GM23338 (cell line): ENCODE data around the gene KIAA0040. TPM values are rescaled to one million over a fixed set of nuclear protein-coding genes. Genes with fewer than 3 reads are reported as not detected.

Experiments used
- ATAC-seq: fragments of 200-7000 bp; cut with Tn5 transposase; 3 replicates; pipeline ENCODE4 v1.9.1; 2020
- DNase-seq: peaks from one replicate; pipeline ENCODE4 v3.0.0-alpha.2; 2015; ENCODE audit warnings: low spot score
- H2AFZ ChIP-seq: fragments of 200-600 bp; sonication (generic); 2 replicates; pipeline ENCODE4 v1.8.0; 2016; ENCODE audit warnings: antibody characterized with exemption, mild to moderate bottlenecking, moderate library complexity
- H3F3A ChIP-seq: fragments of 200-600 bp; sonication (generic); replicated peaks from 2 replicates; pipeline ENCODE4 v1.8.0; 2017; ENCODE audit warnings: antibody characterized with exemption, mixed run types, low read depth
- H3K27ac ChIP-seq: fragments of 200-600 bp; sonication (generic); 2 replicates; pipeline ENCODE4 v1.6.1; 2016; ENCODE audit warnings: low read depth
- H3K27me3 ChIP-seq: fragments of 200-600 bp; sonication (generic); 2 replicates; pipeline ENCODE4 v1.8.0; 2016; ENCODE audit warnings: mild to moderate bottlenecking, mixed run types, moderate library complexity; ENCODE audit not compliant: insufficient read depth
- H3K36me3 ChIP-seq: fragments of 200-600 bp; sonication (generic); 2 replicates; pipeline ENCODE4 v1.8.0; 2016; ENCODE audit warnings: mild to moderate bottlenecking; ENCODE audit not compliant: insufficient read depth
- H3K4me1 ChIP-seq: fragments of 200-600 bp; sonication (generic); 2 replicates; pipeline ENCODE4 v1.8.0; 2016; ENCODE audit warnings: mild to moderate bottlenecking, moderate library complexity; ENCODE audit not compliant: insufficient read depth
- H3K4me2 ChIP-seq: fragments of 200-600 bp; sonication (generic); 2 replicates; pipeline ENCODE4 v1.7.1; 2017; ENCODE audit warnings: mixed run types
- H3K4me3 ChIP-seq: fragments of 200-600 bp; sonication (generic); 2 replicates; pipeline ENCODE4 v1.6.1; 2016; ENCODE audit warnings: mixed run types
- H3K79me2 ChIP-seq: fragments of 200-600 bp; sonication (generic); replicated peaks from 2 replicates; pipeline ENCODE4 v1.8.0; 2017; ENCODE audit warnings: mild to moderate bottlenecking; ENCODE audit not compliant: insufficient read depth
- H3K9me2 ChIP-seq: fragments of 200-600 bp; sonication (generic); 2 replicates; pipeline ENCODE4 v1.8.0; 2017; ENCODE audit not compliant: insufficient read depth
- H4K20me1 ChIP-seq: fragments of 200-600 bp; sonication (generic); replicated peaks from 2 replicates; pipeline ENCODE4 v1.8.0; 2017; ENCODE audit warnings: mild to moderate bottlenecking; ENCODE audit not compliant: insufficient read depth
- H3K27ac Mint-ChIP-seq: 2 replicates; pipeline ENCODE4 v1.8.0; 2020; ENCODE audit warnings: inconsistent platforms, mild to moderate bottlenecking, moderate library complexity, mixed read lengths
- H3K27me3 Mint-ChIP-seq: 3 replicates; pipeline ENCODE4 v1.8.0; 2022; ENCODE audit warnings: low read depth, mild to moderate bottlenecking, moderate library complexity, mixed read lengths, inconsistent platforms; ENCODE audit not compliant: insufficient read depth, poor library complexity
- H3K36me3 Mint-ChIP-seq: 3 replicates; pipeline ENCODE4 v1.8.0; 2021; ENCODE audit warnings: low read depth, mild to moderate bottlenecking, inconsistent platforms, moderate library complexity, mixed read lengths
- H3K4me1 Mint-ChIP-seq: 3 replicates; pipeline ENCODE4 v1.8.0; 2020; ENCODE audit warnings: mild to moderate bottlenecking, inconsistent platforms, mixed read lengths
- H3K4me3 Mint-ChIP-seq: 3 replicates; pipeline ENCODE4 v1.8.0; 2021; ENCODE audit warnings: moderate library complexity, mild to moderate bottlenecking, inconsistent platforms, mixed read lengths
- H3K9me3 Mint-ChIP-seq: 3 replicates; pipeline ENCODE4 v1.8.0; 2020; ENCODE audit warnings: moderate library complexity, mild to moderate bottlenecking, inconsistent platforms, mixed read lengths
- CREB1 ChIP-seq: fragments of 250-450 bp; sonication (Bioruptor Pico); IDR thresholded peaks from 2 replicates; pipeline ENCODE4 v1.5.0; 2020; ENCODE audit warnings: low read depth, mild to moderate bottlenecking, moderate library complexity
- CTCF ChIP-seq, 2 experiments: fragments of 200-600 bp in 1 of 2; sonication (generic) in 1 of 2; conservative IDR thresholded peaks; 2 replicates each; pipeline versions ENCODE4 v1.5.1 to v1.6.1; 2016 to 2017; ENCODE audit warnings: antibody characterized with exemption in 2 of 2, low read depth in 2 of 2, mild to moderate bottlenecking in 2 of 2, moderate library complexity in 1 of 2
- EZH2phosphoT487 ChIP-seq: fragments of 200-600 bp; sonication (generic); IDR thresholded peaks from one replicate; pipeline ENCODE4 v1.8.1; 2018; ENCODE audit warnings: antibody characterized with exemption; ENCODE audit not compliant: unreplicated experiment
- JUNB ChIP-seq: IDR thresholded peaks from one replicate; pipeline ENCODE4 v1.6.1; 2016; ENCODE audit warnings: antibody characterized with exemption; ENCODE audit not compliant: unreplicated experiment
- POLR2AphosphoS5 ChIP-seq: IDR thresholded peaks from 2 replicates; pipeline ENCODE4 v1.6.1; 2016; ENCODE audit warnings: antibody characterized with exemption, low read depth
- REST ChIP-seq: IDR thresholded peaks from one replicate; pipeline ENCODE4 v1.6.1; 2018; ENCODE audit warnings: antibody characterized with exemption; ENCODE audit not compliant: unreplicated experiment
- STAT1 ChIP-seq: IDR thresholded peaks from one replicate; pipeline ENCODE4 v1.6.1; 2016; ENCODE audit warnings: antibody characterized with exemption; ENCODE audit not compliant: unreplicated experiment
- ZNF114 ChIP-seq: fragments of 250-450 bp; sonication (Bioruptor Pico); IDR thresholded peaks from 2 replicates; pipeline ENCODE4 v1.5.0; 2020; ENCODE audit warnings: mild to moderate bottlenecking, moderate library complexity
- ZNF331 ChIP-seq: fragments of 250-450 bp; sonication (Bioruptor Pico); IDR thresholded peaks from 2 replicates; pipeline ENCODE4 v1.5.0; 2020; ENCODE audit warnings: low read depth, mild to moderate bottlenecking, moderate library complexity
- polyA plus RNA-seq: library from polyadenylated mRNA; unstranded; fragments of >200 nt; fragmentation: Nextera tagmentation; extraction: Ambion mirVana; gene quantifications from 2 replicates; pipeline ENCODE4 v1.2.1, GENCODE V29; 2016
- total RNA-seq: library from RNA; depleted of rRNA; stranded (reverse); fragments of >200 nt; shearing (Covaris generic); gene quantifications from 2 replicates; pipeline ENCODE4 v1.2.3, GENCODE V29; 2014
- TF ChIP-seq, protein P1 (sequence below): IDR thresholded peaks from 2 replicates; pipeline ENCODE4 v1.6.1; 2016; ENCODE audit warnings: antibody characterized with exemption

Gene KIAA0040
- total and polyA plus RNA-seq, 2 experiments from 2014 or later = 7.0 to 11.9 TPM

DNA sequence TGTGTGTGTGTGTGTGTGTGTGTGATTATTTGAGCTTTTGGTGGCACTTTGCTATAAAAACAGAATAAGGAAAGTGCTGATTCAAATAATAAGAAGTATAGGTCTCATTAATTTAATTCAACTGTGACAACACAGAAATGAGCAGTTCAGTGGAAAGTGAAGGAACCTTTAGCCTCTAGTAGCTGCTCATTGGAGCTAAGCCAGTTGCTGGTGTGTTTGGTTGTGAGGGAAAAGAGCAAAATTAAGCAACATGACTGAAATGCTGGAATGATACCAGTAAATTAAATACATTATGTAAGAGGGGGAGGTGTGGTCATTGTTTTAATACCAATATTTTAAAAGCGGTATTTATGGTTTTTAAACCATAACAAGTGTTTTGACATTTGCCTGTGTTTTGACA is 55.2 kb downstream of the KIAA0040 start:
- no peaks in the 10 kb centered on the region for H4K20me1 ChIP-seq
- no peak overlapping the region for H3K4me3 Mint-ChIP-seq
- no peak overlapping the region for H3K4me2 ChIP-seq

DNA sequence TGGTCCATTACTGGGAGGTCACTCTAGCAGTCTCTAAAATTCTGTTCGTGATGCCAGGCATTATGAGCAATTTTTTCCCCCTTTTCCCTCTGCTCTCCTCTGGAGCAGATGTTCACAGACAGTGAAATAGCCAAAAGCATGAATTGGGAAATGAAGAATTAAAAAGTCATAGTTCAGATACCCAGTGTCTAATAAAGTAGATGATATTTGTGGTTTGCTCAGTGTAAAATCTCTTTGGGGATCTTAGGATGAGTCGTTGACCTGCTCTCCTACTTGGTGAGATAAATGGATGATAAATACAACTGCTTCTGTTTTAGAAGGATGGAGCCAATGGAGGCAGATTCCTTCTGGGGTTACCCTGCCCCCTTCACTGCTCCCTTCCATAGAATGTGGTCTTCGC is 56.3 kb downstream of the KIAA0040 start:
- ATAC-seq (no peak), DNase-seq (no peak)
- Histone ChIP-seq H3K36me3 (no peaks in the 10 kb centered on the region), H3K27me3 (no peaks in the 10 kb centered on the region), H3K4me3 (no peak overlapping the region), H3K4me2 (no peak overlapping the region), H2AFZ (no peak overlapping the region; the same call in 1 of the 2 replicates), H3K4me1 (peaks cover 10% of the 10 kb centered on the region), H3F3A (no peaks in the 10 kb centered on the region), H4K20me1 (no peaks in the 10 kb centered on the region), H3K9me2 (no peaks in the 10 kb centered on the region; the same call in 1 of the 2 replicates), H3K79me2 (no peaks in the 10 kb centered on the region), H3K27ac (no peak overlapping the region)
- Mint-ChIP-seq H3K36me3 (no peaks in the 10 kb centered on the region), H3K27ac (no peak overlapping the region), H3K27me3 (peaks cover 6% of the 10 kb centered on the region), H3K4me3 (no peak overlapping the region), H3K9me3 (no peaks in the 10 kb centered on the region), H3K4me1 (peaks cover 16% of the 10 kb centered on the region)
- TF ChIP-seq ZNF331 (no peak), ZNF114 (CRISPR knock-in tag) (no peak), CREB1 (no peak), REST (no peak), CTCF (conservative IDR thresholded peaks at IDR 0.05; ENCODE audit: low read depth in 2 of 2) (no peak), JUNB (no peak), STAT1 (no peak), POLR2AphosphoS5 (no peak)
- TF ChIP-seq, protein P1, sequence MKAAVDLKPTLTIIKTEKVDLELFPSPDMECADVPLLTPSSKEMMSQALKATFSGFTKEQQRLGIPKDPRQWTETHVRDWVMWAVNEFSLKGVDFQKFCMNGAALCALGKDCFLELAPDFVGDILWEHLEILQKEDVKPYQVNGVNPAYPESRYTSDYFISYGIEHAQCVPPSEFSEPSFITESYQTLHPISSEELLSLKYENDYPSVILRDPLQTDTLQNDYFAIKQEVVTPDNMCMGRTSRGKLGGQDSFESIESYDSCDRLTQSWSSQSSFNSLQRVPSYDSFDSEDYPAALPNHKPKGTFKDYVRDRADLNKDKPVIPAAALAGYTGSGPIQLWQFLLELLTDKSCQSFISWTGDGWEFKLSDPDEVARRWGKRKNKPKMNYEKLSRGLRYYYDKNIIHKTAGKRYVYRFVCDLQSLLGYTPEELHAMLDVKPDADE = no peak

More for the DNA sequence above, 55.2 kb downstream of the KIAA0040 start:
- DNase-seq (no peak), ATAC-seq (no peak)
- no peak overlapping the region for H3K27ac ChIP-seq
- H3K27me3 ChIP-seq = no peaks in the 10 kb centered on the region
- H3K9me2 ChIP-seq = no peaks in the 10 kb centered on the region; the same call in 1 of the 2 replicates
- H2AFZ ChIP-seq = no peak overlapping the region
- TF ChIP-seq EZH2phosphoT487 (no peak), CREB1 (no peak)
- Mint-ChIP-seq H3K36me3 (no peaks in the 10 kb centered on the region), H3K27me3 (peaks cover 6% of the 10 kb centered on the region), H3K9me3 (no peaks in the 10 kb centered on the region), H3K27ac (no peak overlapping the region), H3K4me1 (peaks cover 9% of the 10 kb centered on the region; the same call in 2 of the 3 replicates)
- no peaks in the 10 kb centered on the region for H3K36me3 ChIP-seq
- peaks cover 6% of the 10 kb centered on the region; the same call in 1 of the 2 replicates for H3K4me1 ChIP-seq
- H3K79me2 ChIP-seq = no peaks in the 10 kb centered on the region
- no peak overlapping the region for H3K4me3 ChIP-seq
- no peaks in the 10 kb centered on the region for H3F3A ChIP-seq
